Endometrial microvascular endothelial cells (primary cell): ENCODE results near the gene KRTAP10-6. TPM values are rescaled to one million over a fixed set of nuclear protein-coding genes. Genes with fewer than 3 reads are reported as not detected.
"Not testable (repeated sequence)": the region's sequence is repeated elsewhere in the genome, so short reads cannot be mapped to it uniquely, and the experiment has no call there.

Source experiments
- in situ Hi-C: cut with HindIII; loops from 2 replicates; pipeline ENCODE4 v1.10.0; 2017; ENCODE audit warnings: low sequenced_read_pairs, low pct_unique_long_range_greater_than_20kb; ENCODE audit errors: inconsistent ontology term
- total RNA-seq: library from RNA; depleted of rRNA; stranded (reverse); fragments of >200 nt; gene quantifications from one replicate; pipeline ENCODE4 v1.2.3, GENCODE V29; 2015; ENCODE audit errors: inconsistent ontology term

The KRTAP10-6 gene
- total RNA-seq, 1 donor from 2014 or later = not detected

DNA sequence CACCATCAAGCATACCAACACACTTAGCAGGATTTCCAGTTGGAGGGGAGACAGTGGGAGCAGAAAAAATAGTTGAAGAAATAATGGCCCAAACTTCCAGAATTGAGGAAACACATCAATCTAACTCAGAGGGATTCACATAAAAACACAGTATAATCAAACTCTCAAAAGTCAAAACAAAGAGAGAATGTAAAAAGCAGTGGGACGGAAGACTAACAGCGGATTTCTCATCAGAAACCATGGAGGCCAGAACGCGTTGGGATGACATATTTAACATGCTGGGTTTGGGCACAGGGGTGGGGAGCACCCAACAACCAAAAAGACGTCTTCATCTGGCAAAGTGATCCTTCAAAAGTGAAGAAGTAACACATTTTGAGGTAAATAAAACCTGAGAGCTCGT, 27.6 kb upstream of the KRTAP10-6 start:
- in situ Hi-C loops = no loop called here

DNA sequence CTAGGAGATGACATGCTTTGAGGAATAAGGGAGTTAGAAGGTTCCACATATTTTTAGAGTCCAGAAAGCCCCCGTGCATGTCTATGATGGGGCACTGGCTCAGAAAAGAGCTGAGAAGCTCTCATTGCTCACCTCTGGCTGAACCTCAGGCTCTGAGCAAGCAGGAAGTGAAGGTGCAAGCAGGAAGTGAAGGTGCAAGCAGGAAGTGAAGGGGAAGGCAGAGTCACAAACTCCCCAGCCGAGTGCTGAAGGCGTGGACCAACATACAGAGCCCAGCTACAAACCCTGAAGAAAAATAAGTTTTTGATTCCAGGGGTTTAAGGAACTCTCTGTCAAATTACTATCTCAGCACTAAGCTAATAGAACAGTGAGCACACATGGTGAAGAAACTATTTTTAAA, 26.6 kb upstream of the KRTAP10-6 start:
- in situ Hi-C loops = no loop called here

DNA sequence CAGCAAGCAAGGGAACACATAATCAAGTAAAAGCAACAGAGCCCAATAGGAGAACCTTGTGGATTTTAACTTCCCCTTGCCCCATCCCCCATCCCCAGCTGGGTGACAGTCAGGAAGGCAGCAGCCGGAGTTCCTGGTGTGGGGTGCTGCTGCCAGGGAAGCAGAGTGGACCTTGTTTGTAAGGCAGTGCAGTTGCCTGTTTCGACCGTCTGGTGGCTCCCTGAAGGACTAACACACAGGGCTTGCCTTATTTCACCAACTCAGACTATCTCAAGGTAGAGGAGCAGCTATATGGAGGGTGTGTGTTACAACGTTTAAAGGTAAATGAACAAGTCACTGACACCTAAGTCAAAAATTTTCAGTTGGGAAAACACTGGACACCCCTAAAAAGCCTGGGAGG, 26.2 kb upstream of the KRTAP10-6 start:
- in situ Hi-C loops = no loop called here

DNA sequence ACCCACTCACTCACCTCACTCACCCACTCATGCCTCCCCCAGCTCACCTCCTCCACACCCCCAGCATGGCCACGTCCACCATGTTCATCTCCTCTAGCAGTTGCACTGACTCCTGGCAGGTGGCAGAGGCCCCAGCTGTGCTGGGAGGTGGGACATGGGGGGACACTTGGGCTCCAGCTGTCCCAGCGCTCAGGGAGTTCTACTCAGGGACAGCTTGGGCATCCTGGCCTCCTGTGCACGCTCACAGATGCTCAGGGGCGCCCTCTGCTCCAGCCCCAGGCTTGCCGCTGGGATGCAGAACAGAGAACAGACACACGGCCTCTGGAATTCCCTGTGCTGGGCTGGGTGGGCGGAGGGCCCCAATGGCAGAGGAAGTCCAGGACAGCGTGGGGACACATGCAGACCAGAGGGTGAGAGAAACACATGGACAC, 24.8 kb upstream of the KRTAP10-6 start:
- in situ Hi-C loops = no loop called here

DNA sequence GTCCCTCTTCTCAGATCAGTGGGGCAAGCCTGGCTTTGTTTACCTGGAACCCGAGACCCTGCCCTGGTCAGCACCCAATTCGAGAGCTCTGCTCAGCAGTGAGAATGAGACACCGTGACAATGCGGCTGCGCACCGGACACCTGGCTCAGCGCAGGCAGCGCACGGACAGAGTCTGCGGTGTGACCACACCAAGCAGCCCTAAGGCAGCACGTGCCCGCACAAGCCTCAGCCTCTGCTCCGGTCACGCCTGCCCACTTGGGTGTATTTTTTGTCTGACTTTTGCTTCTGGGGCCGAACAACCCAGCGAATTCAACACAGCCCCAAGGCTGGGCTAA, 24.3 kb upstream of the KRTAP10-6 start:
- in situ Hi-C loops = no loop called here

DNA sequence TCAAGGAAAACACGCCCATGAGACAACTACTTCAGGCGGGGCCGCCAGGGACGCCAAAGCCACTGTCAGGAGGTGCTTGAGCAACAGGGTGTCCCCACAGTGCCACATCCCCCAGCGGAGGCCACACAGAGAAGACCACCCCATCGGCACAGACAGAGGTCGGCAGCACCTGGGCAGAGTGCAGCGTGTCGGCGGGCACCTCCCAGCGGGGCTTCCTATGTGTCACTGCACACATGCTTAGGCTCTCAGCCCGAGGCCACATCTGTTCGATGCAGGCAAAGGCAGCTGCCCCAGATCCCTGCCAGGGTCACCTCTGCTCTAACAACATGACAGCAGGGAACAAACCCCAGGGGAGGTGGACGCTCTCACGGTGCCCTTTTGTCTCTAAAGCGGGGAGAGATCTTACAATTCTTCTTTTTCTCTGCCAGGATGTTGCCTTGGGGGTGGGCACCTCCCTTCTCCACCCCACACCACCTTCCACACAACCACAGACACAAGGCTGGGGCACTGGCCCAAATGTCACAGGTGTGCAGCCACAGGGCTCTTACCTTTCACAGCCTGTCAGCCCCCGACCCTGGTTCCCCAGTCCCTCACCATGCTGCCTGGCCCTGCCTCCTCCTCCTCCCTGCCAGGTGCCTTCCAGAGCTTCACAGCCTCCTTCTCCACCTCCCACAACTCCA, 23.7 kb upstream of the KRTAP10-6 start:
- in situ Hi-C loops = no loop called here

DNA sequence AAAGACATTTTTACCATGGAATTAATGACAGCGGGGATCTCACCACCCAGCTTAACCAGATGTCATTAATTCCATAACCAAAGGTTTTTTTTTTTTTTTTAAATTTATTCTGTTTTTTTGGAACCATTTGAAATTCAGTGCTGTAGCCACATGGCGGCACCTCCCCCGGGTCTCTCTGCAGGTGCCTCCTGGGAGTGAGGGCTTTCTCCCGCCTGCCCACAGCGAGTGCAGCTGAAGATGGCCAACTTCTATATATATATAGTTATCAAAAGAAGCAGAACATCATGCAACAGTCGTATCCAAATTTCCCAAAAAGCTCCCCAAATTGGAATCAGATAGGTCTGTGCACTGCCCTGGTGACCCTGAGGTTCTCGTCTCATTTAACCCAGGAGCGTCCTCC, 23.2 kb upstream of the KRTAP10-6 start:
- in situ Hi-C loops = no loop called here

DNA sequence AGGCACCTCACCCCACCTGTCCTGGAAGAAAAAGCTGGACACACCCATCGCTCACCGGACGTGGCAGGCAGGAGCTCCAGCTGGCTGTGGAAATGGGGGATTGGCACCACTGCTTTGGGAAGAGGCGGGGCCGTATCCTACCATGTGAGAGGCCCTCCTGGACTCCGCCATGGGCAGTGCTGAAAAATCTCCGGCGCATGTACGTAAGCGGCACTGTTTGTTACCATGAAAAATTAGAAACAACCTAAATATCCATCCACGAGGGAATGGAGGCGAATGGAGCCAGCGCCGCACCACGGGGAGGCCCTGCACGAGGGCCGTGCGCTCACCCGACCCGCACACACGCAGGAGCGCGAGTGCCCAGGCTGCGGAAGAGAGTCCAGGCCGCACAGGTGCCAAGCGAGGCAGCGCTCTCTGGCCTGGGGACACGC, 22.7 kb upstream of the KRTAP10-6 start:
- in situ Hi-C loops = no loop called here

DNA sequence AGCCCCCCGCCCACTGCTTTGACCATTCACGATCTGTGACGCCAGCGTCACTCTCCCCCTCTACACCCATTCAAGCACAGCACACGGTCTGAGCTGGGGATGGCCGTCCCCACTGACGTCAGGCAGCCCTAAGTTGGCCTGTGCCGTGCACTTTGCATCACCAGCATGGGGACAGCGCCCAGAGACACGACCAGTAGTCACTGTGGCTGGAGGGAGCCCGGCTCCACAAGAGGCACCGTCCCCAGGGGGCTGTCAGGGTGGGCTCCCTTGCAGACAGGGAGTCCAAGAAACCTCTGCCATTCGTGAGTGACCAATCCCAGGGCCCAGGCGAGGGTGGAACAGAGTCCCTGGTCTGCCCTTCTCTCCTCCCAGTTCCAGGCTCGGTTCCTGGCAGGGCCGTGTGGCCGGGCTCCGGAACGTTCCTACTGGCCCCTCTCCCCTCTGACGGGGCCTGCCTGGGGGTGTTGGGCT, 21.9 kb upstream of the KRTAP10-6 start:
- in situ Hi-C loops = no loop called here

DNA sequence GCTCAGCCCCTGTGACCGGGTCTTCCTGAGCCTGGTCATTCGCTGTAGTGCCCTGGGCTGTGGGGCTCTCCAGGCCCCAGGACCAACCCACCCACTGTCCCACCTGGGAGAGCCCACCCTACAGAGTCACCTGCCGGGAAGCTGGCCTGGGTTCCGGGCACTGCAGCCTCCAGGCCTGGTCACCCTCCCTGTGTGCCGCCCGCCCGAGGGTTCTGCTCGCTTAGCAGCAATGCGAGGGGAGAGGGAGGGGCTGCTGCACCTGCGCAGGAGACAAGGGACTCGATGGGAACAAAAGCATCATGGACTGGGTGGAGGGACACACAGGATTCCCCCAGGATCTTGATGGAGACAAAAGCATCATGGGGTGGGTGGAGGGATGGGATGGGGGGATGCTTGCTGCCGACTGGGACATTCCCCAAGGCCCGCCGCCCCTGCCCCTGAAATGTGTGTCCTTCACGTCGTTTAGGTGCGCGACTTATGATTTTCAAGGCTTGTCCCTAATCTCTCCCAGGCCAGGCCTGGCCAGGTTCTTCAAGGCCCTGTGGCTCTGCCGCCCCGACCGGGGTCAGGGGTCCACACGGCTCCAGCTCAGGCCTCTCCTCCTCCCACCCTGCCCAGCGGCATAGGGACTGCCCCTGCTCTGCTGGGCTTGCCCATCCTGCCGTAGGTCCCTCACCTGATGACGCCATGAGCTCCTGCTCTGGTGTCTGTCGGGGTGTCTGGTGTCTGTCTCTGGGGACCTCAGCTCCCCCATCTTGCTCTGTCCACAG, 21.3 kb upstream of the KRTAP10-6 start:
- in situ Hi-C loops = no loop called here

DNA sequence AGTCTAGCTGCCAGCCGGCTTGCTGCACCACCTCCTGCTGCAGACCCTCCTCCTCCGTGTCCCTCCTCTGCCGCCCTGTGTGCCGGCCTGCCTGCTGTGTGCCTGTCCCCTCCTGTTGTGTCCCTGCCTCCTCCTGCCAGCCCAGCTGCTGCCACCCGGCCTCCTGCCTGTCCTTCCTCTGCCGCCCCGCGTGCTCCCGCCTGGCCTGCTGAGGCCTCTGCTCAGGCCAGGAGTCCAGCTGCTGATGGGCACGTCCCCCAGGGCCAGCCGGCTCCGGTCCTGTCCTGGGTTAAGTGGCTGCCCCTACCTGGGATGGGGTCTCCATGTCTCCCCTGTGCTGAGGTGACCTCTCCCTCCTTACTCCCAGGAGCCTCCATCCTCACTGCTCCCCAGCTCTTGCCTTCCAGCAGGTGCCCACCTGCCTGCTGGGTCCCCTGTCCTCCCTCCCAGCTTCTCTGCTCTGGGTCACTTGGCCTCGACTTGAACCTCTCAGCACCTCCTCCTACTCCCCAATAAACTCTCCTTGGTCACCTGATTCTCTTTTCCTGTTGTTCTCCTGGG, 20.4 kb upstream of the KRTAP10-6 start:
- in situ Hi-C loops = no loop called here

DNA sequence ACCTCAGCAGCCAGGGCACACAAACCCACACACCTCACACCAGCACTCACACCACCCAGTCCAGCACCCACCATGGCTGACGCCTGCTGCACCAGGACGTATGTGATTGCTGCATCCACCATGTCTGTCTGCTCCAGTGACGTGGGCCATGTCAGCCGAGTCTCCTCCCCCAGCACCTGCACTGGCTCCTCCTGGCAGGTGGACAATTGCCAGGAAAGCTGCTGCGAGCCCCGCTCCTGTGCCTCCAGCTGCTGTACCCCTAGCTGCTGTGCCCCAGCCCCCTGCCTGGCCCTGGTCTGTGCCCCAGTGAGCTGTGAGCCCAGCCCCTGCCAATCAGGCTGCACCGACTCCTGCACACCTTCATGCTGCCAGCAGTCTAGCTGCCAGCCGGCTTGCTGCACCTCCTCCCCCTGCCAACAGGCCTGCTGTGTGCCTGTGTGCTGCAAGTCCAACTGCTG, 19.8 kb upstream of the KRTAP10-6 start, which contains the start of gene KRTAP10-8:
Gene KRTAP10-8, plus strand, starts transcription at position 51 of the 458 bp plus-strand sequence. Its CDS starts 22 bp downstream, at position 73.
- in situ Hi-C loops = no loop called here

DNA sequence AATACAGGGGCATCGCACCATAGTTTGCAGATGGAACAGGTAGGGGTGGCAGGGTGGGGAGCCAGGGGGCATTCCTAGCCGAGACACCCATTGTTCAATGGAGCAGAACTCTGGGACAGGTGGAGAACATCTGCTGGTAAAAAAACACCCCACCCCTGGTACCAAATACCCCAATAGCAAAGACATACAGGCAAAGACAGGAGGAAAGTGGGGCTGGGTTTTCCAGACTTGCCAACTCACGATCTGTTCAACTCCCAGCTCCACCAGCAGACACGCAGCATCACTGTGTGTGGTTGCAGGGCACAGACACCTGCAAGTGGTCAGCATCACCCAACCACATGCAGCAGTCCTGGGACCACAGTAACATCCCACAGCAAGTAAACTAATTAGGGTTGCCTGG, 19.2 kb upstream of the KRTAP10-6 start:
- in situ Hi-C loops = no loop called here

DNA sequence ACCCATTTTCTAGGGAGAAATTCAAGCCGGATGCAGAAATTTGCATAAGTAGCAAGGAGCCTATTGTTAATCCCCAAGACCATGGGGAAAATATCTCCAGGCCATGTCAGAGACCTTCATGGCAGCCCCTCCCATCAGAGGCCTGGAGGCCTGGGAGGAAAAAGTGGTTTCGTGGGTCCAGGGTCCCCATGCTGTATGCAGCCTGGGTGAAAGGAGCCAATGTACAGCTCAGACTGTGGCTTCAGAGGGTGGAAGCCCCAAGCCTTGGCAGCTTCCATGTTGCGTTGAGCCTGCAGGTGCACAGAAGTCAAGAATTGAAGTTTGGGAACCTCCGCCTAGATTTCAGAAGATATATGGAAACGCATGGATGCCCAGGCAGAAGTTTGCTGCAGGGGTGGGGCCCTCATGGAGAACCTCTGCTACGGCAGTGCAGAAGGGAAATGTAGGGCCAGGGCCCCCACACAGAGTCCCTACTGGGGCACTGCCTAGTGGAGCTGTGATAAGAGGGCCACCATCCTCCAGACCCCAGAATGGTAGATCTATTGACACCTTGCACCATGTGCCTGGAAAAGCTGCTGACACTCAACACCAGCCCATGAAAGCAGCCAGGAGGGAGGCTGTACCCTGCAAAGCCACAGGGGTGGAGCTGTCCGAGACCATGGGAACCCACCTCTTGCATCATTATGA, 18.0 kb upstream of the KRTAP10-6 start:
- in situ Hi-C loops = not testable (repeated sequence)

DNA sequence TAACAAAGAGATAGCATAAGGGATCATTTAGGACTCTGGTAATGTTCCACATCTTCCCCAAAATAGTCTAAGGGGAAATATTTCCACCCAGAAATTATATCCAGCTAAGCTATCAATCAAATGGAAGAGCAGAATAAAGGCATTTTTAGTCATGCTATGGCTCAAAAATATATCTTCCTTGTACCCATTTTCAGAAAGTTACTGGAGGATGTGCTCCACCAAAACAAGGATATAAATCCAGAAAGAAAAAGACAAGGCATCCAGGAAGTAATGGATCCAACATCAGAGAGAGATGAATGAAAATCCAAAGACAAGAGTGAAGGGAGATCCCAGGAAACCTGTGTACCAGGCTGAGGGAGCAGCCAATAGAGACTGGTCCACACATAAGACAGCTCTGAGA, 16.9 kb upstream of the KRTAP10-6 start:
- in situ Hi-C loops = no loop called here

DNA sequence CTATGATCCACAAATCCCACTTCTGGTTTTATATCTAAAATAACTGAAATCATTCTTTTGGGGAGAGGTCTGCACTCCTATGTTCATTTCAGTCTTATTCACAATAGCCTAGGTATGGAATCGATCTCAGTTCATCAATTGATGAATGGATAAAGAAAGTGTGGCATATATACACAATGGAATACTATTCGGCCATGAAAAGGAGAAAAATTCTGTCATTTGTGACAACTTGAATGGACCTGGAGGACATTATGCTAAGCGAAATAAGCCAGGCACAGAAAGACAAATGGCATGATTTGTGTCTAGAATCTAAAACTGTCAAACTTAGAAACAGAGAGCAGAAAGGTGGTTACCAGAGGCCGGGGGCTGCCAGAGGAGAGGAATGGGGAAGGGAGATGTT, 14.2 kb upstream of the KRTAP10-6 start:
- in situ Hi-C loops = no loop called here

DNA sequence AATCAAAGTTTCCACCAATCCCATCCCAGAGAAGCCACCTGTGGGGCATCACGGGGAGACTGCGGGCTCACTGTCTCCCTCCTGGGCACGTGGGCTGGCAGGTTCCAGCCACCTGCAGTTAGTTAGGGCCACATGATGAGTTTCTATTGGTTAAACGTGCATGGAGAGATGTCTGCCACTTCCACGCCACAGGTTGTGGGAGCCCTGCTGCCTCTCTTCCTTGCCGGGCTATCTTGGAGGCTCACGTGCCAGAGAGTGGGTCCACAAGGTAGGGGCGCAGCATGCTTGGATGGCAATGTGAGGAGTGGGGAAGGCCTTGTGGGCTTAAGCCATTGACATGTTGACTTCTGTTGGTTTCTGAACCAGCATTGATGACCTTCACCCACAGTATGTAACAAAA, 11.6 kb upstream of the KRTAP10-6 start:
- in situ Hi-C loops = no loop called here

DNA sequence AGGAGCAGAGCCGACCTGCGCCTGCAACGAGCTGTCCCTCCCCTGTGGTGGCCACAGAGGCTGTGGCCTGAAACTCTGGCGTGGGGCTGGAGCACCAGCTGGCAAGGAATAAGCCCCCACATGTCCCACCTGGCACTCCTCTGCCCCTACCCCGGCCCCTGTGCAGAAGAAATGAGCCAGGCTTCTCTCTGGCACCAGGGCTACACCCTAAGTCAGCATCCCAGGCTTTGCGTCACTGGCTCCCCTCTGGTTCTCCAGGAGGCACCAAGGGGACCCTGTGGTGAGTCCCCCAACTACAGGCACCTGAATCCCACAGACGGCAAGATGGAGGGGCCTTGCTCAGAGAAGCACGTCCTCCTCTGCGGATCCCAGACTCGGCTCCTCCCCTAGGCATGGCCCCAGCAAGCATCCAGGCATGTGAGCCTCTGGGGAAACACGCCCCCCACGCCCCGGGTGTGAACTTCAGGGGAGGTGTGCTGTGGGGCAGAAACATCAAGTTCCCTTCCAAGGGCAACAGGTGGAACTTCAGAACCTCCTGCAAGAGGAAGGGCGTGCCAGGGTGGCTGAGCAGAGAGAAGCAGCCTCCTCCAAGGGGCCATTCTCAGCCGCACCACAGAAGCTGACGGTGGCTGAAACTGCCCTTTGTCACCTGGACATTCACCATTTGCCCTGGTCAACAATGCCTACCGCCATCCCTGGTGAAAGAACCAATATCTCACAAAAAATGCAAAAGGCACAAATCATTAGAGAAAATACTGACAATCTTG, 11.0 kb upstream of the KRTAP10-6 start:
- in situ Hi-C loops = no loop called here

DNA sequence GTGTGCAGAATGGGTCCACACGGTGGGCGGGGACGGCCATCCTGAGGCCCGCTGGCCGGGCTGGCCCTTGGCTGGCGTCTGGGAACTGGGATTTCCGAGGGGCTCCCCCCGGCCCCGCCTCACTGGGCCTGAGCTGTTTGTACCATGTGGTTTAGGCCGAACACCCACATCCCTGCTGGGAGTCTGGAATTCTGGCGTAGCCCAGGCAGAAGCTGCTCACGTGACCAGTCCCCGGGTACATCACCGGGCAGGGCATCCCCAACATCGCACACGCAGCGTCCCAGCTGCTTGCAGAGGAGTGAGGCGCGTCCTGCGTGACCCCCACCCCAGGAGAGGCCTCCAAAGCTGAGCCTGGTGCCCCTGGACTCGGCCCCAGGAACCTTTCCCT, 10.2 kb upstream of the KRTAP10-6 start:
- in situ Hi-C loops = no loop called here
